Tibial nerve (tissue), 4 donors: ENCODE data around the gene SMTNL2.

Experiments
- EP300 ChIP-seq, 2 donors: sonication (generic); formaldehyde crosslinking; IDR thresholded peaks; one replicate each; pipeline ENCODE4 v1.6.1; 2017; ENCODE audit warnings: antibody characterized with exemption in 2 of 2, mild to moderate bottlenecking in 1 of 2
- POLR2A ChIP-seq, 2 donors: fragments of 450-650 bp; IDR thresholded peaks; one replicate each; pipeline ENCODE4 v1.6.1; 2017; ENCODE audit warnings: antibody characterized with exemption in 2 of 2, mild to moderate bottlenecking in 2 of 2, moderate library complexity in 2 of 2
- TF ChIP-seq, protein P1 (sequence below), 5 experiments: fragments of 200-600 bp in 3 of 5; fragments of 450-650 bp in 2 of 5; sonication (generic) in 3 of 5; IDR thresholded peaks; one replicate each; pipeline ENCODE4 v1.5.1; 2016 to 2019; ENCODE audit warnings: antibody characterized with exemption in 5 of 5, mild to moderate bottlenecking in 3 of 5, moderate library complexity in 2 of 5

DNA sequence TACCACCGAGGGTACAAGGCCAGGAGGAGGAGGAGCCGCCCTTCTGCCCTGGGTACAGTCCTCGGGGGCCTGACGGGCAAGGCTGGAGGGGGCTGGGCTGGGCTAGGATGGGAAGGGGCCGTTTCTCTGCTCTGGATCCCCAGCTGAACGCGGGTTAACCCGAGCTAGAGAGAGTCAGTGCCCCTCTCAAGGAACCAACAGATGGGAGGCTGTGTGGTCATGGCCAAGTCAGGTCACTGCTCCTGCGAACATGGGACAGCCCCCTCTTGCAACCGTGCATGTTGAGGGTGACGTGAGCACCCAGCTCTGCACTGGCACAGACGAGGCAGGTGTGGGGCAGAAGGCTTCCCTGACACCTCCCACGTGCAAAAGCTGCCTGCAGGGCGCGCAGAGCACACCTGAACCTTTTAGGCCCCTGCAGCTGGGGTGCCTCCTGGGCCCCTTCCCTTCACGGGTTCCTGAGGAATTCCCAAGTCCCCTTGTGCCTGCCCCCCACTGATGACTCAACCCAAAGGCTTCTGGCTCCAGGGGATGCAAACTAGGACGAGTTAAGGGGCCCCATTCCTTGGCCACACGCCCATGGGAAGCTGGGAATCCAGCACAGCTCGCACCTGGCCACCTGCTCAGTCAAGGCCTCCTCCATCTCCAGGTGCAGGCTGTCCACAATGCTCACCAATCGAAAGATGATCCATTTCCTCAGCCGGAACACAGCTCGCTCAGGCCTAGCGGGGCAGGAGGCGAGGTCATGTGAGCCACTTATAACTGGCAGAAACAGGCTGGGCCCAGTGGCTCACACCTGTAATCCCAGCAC is 35.4 kb upstream of the SMTNL2 start:
- TF ChIP-seq, protein P1, sequence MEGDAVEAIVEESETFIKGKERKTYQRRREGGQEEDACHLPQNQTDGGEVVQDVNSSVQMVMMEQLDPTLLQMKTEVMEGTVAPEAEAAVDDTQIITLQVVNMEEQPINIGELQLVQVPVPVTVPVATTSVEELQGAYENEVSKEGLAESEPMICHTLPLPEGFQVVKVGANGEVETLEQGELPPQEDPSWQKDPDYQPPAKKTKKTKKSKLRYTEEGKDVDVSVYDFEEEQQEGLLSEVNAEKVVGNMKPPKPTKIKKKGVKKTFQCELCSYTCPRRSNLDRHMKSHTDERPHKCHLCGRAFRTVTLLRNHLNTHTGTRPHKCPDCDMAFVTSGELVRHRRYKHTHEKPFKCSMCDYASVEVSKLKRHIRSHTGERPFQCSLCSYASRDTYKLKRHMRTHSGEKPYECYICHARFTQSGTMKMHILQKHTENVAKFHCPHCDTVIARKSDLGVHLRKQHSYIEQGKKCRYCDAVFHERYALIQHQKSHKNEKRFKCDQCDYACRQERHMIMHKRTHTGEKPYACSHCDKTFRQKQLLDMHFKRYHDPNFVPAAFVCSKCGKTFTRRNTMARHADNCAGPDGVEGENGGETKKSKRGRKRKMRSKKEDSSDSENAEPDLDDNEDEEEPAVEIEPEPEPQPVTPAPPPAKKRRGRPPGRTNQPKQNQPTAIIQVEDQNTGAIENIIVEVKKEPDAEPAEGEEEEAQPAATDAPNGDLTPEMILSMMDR (IDR thresholded peaks at IDR 0.05): no peak
- TF ChIP-seq POLR2A (IDR thresholded peaks at IDR 0.05) (no peak), EP300 (IDR thresholded peaks at IDR 0.05) (no peak)
